Prostate gland (tissue), 2 donors: ENCODE results near the gene TP53BP2. TPM values are rescaled to one million over a fixed set of nuclear protein-coding genes. Genes with fewer than 3 reads are reported as not detected.

Experiments
- DNase-seq: peaks from one replicate; pipeline ENCODE4 v3.0.0-alpha.2; 2019; ENCODE audit warnings: low spot score
- H3K27ac ChIP-seq, 2 donors: fragments of 200-600 bp; sonication (generic); 2 replicates each; pipeline ENCODE4 v1.5.1; 2017 to 2019
- H3K27me3 ChIP-seq: fragments of 200-600 bp; sonication (generic); replicated peaks from 2 replicates; pipeline ENCODE4 v1.5.1; 2019; ENCODE audit not compliant: insufficient read depth
- H3K36me3 ChIP-seq, 2 donors: fragments of 200-600 bp; sonication (generic); 1 replicate in 1 of 2; 2 replicates in 1 of 2; pipeline versions ENCODE4 v1.5.1 to v1.8.1; 2017 to 2019
- H3K4me1 ChIP-seq: fragments of 200-600 bp; sonication (generic); replicated peaks from 2 replicates; pipeline ENCODE4 v1.5.1; 2019
- H3K4me3 ChIP-seq, 2 donors: fragments of 200-600 bp; sonication (generic); 2 replicates each; pipeline ENCODE4 v1.5.1; 2017 to 2019
- H3K9me3 ChIP-seq: fragments of 200-600 bp; sonication (generic); 2 replicates; pipeline ENCODE4 v1.5.1; 2017
- CTCF ChIP-seq, 4 experiments: fragments of 200-600 bp in 2 of 4; fragments of 450-650 bp in 2 of 4; sonication (generic) in 2 of 4; IDR thresholded peaks; 1 replicate in 3 of 4; 2 replicates in 1 of 4; pipeline ENCODE4 v1.5.1; 2016 to 2019; ENCODE audit warnings: antibody characterized with exemption in 4 of 4, mild to moderate bottlenecking in 2 of 4, moderate library complexity in 2 of 4
- POLR2A ChIP-seq: fragments of 450-650 bp; IDR thresholded peaks from one replicate; pipeline ENCODE4 v1.6.1; 2016; ENCODE audit warnings: antibody characterized with exemption, mild to moderate bottlenecking
- POLR2AphosphoS5 ChIP-seq: sonication (generic); formaldehyde crosslinking; IDR thresholded peaks from one replicate; pipeline ENCODE4 v1.6.1; 2017; ENCODE audit warnings: antibody characterized with exemption
- WGBS: methylation state at CpG from one replicate; pipeline ENCODE4 v1.1.5; 2018; 5-methylcytosine and 5-hydroxymethylcytosine counted together
- intact Hi-C: fragments of 100-400 bp; cut with DNase I; formaldehyde crosslinking; loops from one replicate; pipeline ENCODE4 v1.14.2; 2022
- total RNA-seq, 2 donors: library from RNA; depleted of rRNA; stranded (reverse); fragments of >200 nt; gene quantifications; one replicate each; pipeline ENCODE4 v1.1.0, GENCODE V29; 2016

Gene TP53BP2
- total RNA-seq, 2 donors from 2014 or later: 28.0 to 103 TPM

GRCh38 chr1:223802032-223802431 lies 43.7 kb downstream of the TP53BP2 start:
- Histone ChIP-seq H3K4me1 (no peaks in the 10 kb centered on the region), H3K36me3 (peaks cover 4 to 9% of the 10 kb centered on the region in 2 donors), H3K4me3 (no peak overlapping the region), H3K27ac (no peak overlapping the region), H3K9me3 (no peaks in the 10 kb centered on the region), H3K27me3 (no peaks in the 10 kb centered on the region)
- no peak for TF ChIP-seq POLR2AphosphoS5
- no peak for TF ChIP-seq CTCF (IDR thresholded peaks at IDR 0.05)
- no peak for TF ChIP-seq POLR2A
- no peak for DNase-seq
- WGBS: 88% methylated on average over 7 of the region's 7 CpGs
- intact Hi-C loops: no loop called here

- Histone ChIP-seq H3K4me1 (no peaks in the 10 kb centered on the region), H3K36me3 (peaks cover 0 to 6% of the 10 kb centered on the region in 2 donors), H3K4me3 (no peak overlapping the region), H3K9me3 (no peaks in the 10 kb centered on the region), H3K27ac (no peak overlapping the region), H3K27me3 (no peaks in the 10 kb centered on the region)
- intact Hi-C loops: no loop called here
- no peak for DNase-seq
- TF ChIP-seq POLR2A: no peak
- no peak for TF ChIP-seq CTCF (IDR thresholded peaks at IDR 0.05)
- TF ChIP-seq POLR2AphosphoS5: no peak
- WGBS: 96% methylated on average over 7 of the region's 7 CpGs
Observed at GRCh38 chr1:223796210-223796609, 49.5 kb downstream of the TP53BP2 start.

GRCh38 chr1:223794136-223794880 lies 51.4 kb downstream of the TP53BP2 start:
- Histone ChIP-seq H3K9me3 (no peaks in the 10 kb centered on the region), H3K27me3 (no peaks in the 10 kb centered on the region), H3K4me1 (no peaks in the 10 kb centered on the region), H3K27ac (no peak overlapping the region), H3K36me3 (no peaks in the 10 kb centered on the region), H3K4me3 (no peak overlapping the region)
- TF ChIP-seq CTCF (IDR thresholded peaks at IDR 0.05) (no peak), POLR2A (no peak)
- DNase-seq: no peak
- WGBS: 52% methylated on average over 9 of the region's 9 CpGs
- intact Hi-C loops: no loop called here

GRCh38 chr1:223793716-223794115 lies 52.0 kb downstream of the TP53BP2 start:
- no peak overlapping the region for H3K27ac ChIP-seq
- H3K4me3 ChIP-seq: no peak overlapping the region
- H3K27me3 ChIP-seq: no peaks in the 10 kb centered on the region
- TF ChIP-seq POLR2AphosphoS5 (no peak), CTCF (IDR thresholded peaks at IDR 0.05) (no peak), POLR2A (no peak)
- H3K4me1 ChIP-seq: no peaks in the 10 kb centered on the region
- intact Hi-C loops: no loop called here
- 72% methylated on average over 4 of the region's 4 CpGs for WGBS
- no peak for DNase-seq
- no peaks in the 10 kb centered on the region for H3K9me3 ChIP-seq
- H3K36me3 ChIP-seq: no peaks in the 10 kb centered on the region

GRCh38 chr1:223792046-223792445 lies 53.7 kb downstream of the TP53BP2 start:
- 82% methylated on average over 2 of the region's 2 CpGs for WGBS
- H3K9me3 ChIP-seq: no peaks in the 10 kb centered on the region
- TF ChIP-seq CTCF (IDR thresholded peaks at IDR 0.05) (no peak), POLR2A (no peak), POLR2AphosphoS5 (no peak)
- H3K27me3 ChIP-seq: no peaks in the 10 kb centered on the region
- no peak overlapping the region for H3K4me3 ChIP-seq
- no peak for DNase-seq
- H3K36me3 ChIP-seq: no peaks in the 10 kb centered on the region
- H3K4me1 ChIP-seq: no peaks in the 10 kb centered on the region
- intact Hi-C loops: no loop called here
- no peak overlapping the region for H3K27ac ChIP-seq
